ENCODE results near the gene SLC13A2. TPM values are rescaled to one million over a fixed set of nuclear protein-coding genes. Genes with fewer than 3 reads are reported as not detected.

The SLC13A2 gene
- total RNA-seq, 1 donor = not detected

- Histone ChIP-seq H3K27me3 (ENCODE audit: insufficient read depth, low read length) (no peaks in the 10 kb centered on the region), H3K4me3 (ENCODE audit: low read length) (no peak overlapping the region), H3K4me1 (ENCODE audit: insufficient read depth, low read length) (no peaks in the 10 kb centered on the region), H3K9me3 (ENCODE audit: low read depth, low read length) (no peaks in the 10 kb centered on the region)
Observed at GRCh38 chr17:28495635-28496034, 22.2 kb downstream of the SLC13A2 start.

- Histone ChIP-seq H3K4me3 (ENCODE audit: low read length) (no peak overlapping the region), H3K9me3 (ENCODE audit: low read depth, low read length) (no peaks in the 10 kb centered on the region), H3K27me3 (ENCODE audit: insufficient read depth, low read length) (no peaks in the 10 kb centered on the region), H3K4me1 (ENCODE audit: insufficient read depth, low read length) (no peaks in the 10 kb centered on the region)
Observed at GRCh38 chr17:28497931-28498330, 24.5 kb downstream of the SLC13A2 start.

- Histone ChIP-seq H3K27me3 (ENCODE audit: insufficient read depth, low read length) (no peaks in the 10 kb centered on the region), H3K4me1 (ENCODE audit: insufficient read depth, low read length) (no peaks in the 10 kb centered on the region), H3K9me3 (ENCODE audit: low read depth, low read length) (no peaks in the 10 kb centered on the region), H3K4me3 (ENCODE audit: low read length) (no peak overlapping the region)
Observed at GRCh38 chr17:28498652-28499363, 25.4 kb downstream of the SLC13A2 start.

GRCh38 chr17:28499364-28499664 is 25.9 kb downstream of the SLC13A2 start:
- Histone ChIP-seq H3K27me3 (ENCODE audit: insufficient read depth, low read length) (no peaks in the 10 kb centered on the region), H3K9me3 (ENCODE audit: low read depth, low read length) (no peaks in the 10 kb centered on the region), H3K4me1 (ENCODE audit: insufficient read depth, low read length) (no peaks in the 10 kb centered on the region), H3K4me3 (ENCODE audit: low read length) (no peak overlapping the region)

- H3K9me3 ChIP-seq (ENCODE audit: low read depth, low read length) = no peaks in the 10 kb centered on the region
- no peaks in the 10 kb centered on the region for H3K4me1 ChIP-seq (ENCODE audit: insufficient read depth, low read length)
- no peak overlapping the region for H3K4me3 ChIP-seq (ENCODE audit: low read length)
- no peaks in the 10 kb centered on the region for H3K27me3 ChIP-seq (ENCODE audit: insufficient read depth, low read length)
Observed at GRCh38 chr17:28499684-28500357, 26.4 kb downstream of the SLC13A2 start.

- Histone ChIP-seq H3K4me3 (ENCODE audit: low read length) (no peak overlapping the region), H3K27me3 (ENCODE audit: insufficient read depth, low read length) (no peaks in the 10 kb centered on the region), H3K4me1 (ENCODE audit: insufficient read depth, low read length) (no peaks in the 10 kb centered on the region), H3K9me3 (ENCODE audit: low read depth, low read length) (no peaks in the 10 kb centered on the region)
Observed at GRCh38 chr17:28500712-28501379, 27.4 kb downstream of the SLC13A2 start.

- Histone ChIP-seq H3K4me3 (ENCODE audit: low read length) (no peak overlapping the region), H3K4me1 (ENCODE audit: insufficient read depth, low read length) (no peaks in the 10 kb centered on the region), H3K27me3 (ENCODE audit: insufficient read depth, low read length) (no peaks in the 10 kb centered on the region), H3K9me3 (ENCODE audit: low read depth, low read length) (no peaks in the 10 kb centered on the region)
Observed at GRCh38 chr17:28501421-28502284, 28.2 kb downstream of the SLC13A2 start.

GRCh38 chr17:28503420-28503819 is 30.0 kb downstream of the SLC13A2 start:
- Histone ChIP-seq H3K4me1 (ENCODE audit: insufficient read depth, low read length) (no peaks in the 10 kb centered on the region), H3K9me3 (ENCODE audit: low read depth, low read length) (no peaks in the 10 kb centered on the region), H3K27me3 (ENCODE audit: insufficient read depth, low read length) (no peaks in the 10 kb centered on the region), H3K4me3 (ENCODE audit: low read length) (no peak overlapping the region)

- H3K27me3 ChIP-seq (ENCODE audit: insufficient read depth, low read length) = no peaks in the 10 kb centered on the region
Observed at GRCh38 chr17:28505986-28506665, 32.7 kb downstream of the SLC13A2 start, which contains the start of gene FOXN1. Gene FOXN1 (plus strand): TSS chr17:28506348. CDS start chr17:28523970, 17,622 bp downstream.

GRCh38 chr17:28506763-28507487 is 33.5 kb downstream of the SLC13A2 start:
- Histone ChIP-seq H3K4me3 (ENCODE audit: low read length) (no peak overlapping the region), H3K9me3 (ENCODE audit: low read depth, low read length) (no peaks in the 10 kb centered on the region), H3K4me1 (ENCODE audit: insufficient read depth, low read length) (peaks cover 5% of the 10 kb centered on the region), H3K27me3 (ENCODE audit: insufficient read depth, low read length) (no peaks in the 10 kb centered on the region)

More at GRCh38 chr17:28505986-28506665, 32.7 kb downstream of the SLC13A2 start, which contains the start of gene FOXN1:
- H3K4me3 ChIP-seq (ENCODE audit: low read length) = no peak within 1 kb of the TSS
- peaks cover 5% of the 10 kb centered on the region for H3K4me1 ChIP-seq (ENCODE audit: insufficient read depth, low read length)
- no peaks in the 10 kb centered on the region for H3K9me3 ChIP-seq (ENCODE audit: low read depth, low read length)

- Histone ChIP-seq H3K4me3 (ENCODE audit: low read length) (no peak overlapping the region), H3K9me3 (ENCODE audit: low read depth, low read length) (no peaks in the 10 kb centered on the region), H3K27me3 (ENCODE audit: insufficient read depth, low read length) (no peaks in the 10 kb centered on the region), H3K4me1 (ENCODE audit: insufficient read depth, low read length) (peaks cover 5% of the 10 kb centered on the region)
Observed at GRCh38 chr17:28507567-28508203, 34.2 kb downstream of the SLC13A2 start.

GRCh38 chr17:28508211-28508724 is 34.8 kb downstream of the SLC13A2 start:
- Histone ChIP-seq H3K4me1 (ENCODE audit: insufficient read depth, low read length) (peaks cover 5% of the 10 kb centered on the region), H3K27me3 (ENCODE audit: insufficient read depth, low read length) (no peaks in the 10 kb centered on the region), H3K9me3 (ENCODE audit: low read depth, low read length) (no peaks in the 10 kb centered on the region), H3K4me3 (ENCODE audit: low read length) (no peak overlapping the region)

GRCh38 chr17:28509789-28510188 is 36.3 kb downstream of the SLC13A2 start:
- Histone ChIP-seq H3K27me3 (ENCODE audit: insufficient read depth, low read length) (no peaks in the 10 kb centered on the region), H3K4me3 (ENCODE audit: low read length) (no peak overlapping the region), H3K4me1 (ENCODE audit: insufficient read depth, low read length) (peaks cover 5% of the 10 kb centered on the region), H3K9me3 (ENCODE audit: low read depth, low read length) (no peaks in the 10 kb centered on the region)
